ENCODE data around the gene CRYGS. TPM values are rescaled to one million over a fixed set of nuclear protein-coding genes. Genes with fewer than 3 reads are reported as not detected.

Gene CRYGS
- total and polyA plus RNA-seq, 9 of the 15 experiments (the other 6 are each of a cell fraction or from before 2014, with no cell fraction given): 1.5 to 3.8 (median 2.0) TPM

DNA sequence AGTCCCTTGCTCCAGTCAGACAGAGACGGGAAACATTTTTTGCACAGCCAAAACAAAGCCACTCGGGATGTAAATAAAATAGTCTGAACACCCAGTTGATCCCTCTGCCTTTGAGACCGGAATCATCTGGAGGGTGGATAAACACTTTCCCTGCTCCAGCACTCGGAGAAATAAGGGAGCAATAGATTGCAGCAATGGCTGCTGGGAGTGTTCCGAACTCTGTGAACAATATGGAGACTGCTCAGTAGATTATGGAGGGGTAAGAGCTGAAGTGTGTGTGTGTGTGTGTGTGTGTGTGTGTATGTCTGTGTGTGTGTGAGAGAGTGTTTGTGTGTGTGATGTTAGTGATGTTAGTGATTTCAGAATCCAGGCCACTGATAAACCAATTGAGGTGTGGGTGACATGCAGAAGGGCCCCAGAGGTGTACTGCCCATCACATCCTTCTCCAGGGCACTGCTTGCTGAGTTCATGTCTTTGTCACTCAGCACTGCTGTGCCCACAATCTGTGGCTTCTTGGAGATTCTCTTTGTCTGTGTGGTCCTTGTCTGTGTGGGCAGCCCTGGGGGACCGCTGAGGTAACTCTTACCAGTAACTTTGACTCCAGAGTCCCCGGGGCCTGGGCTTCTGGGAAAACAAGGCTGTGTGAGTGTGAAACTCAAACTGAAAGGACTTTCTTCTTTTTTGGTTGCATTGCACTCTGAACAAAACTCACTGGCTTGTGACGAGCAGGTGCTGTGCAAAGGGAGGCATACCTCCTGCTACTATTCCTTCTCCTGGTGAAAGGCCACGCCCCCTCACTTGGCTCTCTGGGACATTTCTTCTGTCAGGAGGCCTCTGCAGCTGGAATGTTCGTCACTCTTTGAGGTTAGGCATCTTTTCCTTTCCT, 23.0 kb downstream of the CRYGS start:
- H3K4me2 ChIP-seq (ENCODE audit: insufficient read depth, low read length): peak overlapping the region; percentile 19; the same call in 1 of the 2 replicates
- CTCF ChIA-PET (ENCODE audit: low intra/inter-chr PET ratio): no interaction called here
- no peak overlapping the region for H3K4me3 ChIP-seq
- TF ChIP-seq DIDO1 (tag; IDR thresholded peaks at IDR 0.05; ENCODE audit: low read depth): no peak
- TF ChIP-seq KLF1 (tag; IDR thresholded peaks at IDR 0.05): no peak
- TF ChIP-seq EHMT2 (IDR thresholded peaks at IDR 0.05): 0 out of 2 replicates have a peak, but pooled peaks have one; percentile 34
- TF ChIP-seq, protein P1, sequence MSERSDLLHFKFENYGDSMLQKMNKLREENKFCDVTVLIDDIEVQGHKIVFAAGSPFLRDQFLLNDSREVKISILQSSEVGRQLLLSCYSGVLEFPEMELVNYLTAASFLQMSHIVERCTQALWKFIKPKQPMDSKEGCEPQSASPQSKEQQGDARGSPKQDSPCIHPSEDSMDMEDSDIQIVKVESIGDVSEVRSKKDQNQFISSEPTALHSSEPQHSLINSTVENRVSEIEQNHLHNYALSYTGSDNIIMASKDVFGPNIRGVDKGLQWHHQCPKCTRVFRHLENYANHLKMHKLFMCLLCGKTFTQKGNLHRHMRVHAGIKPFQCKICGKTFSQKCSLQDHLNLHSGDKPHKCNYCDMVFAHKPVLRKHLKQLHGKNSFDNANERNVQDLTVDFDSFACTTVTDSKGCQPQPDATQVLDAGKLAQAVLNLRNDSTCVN (CRISPR knock-in tag; IDR thresholded peaks at IDR 0.05): 0 out of 2 replicates have a peak, but pooled peaks have one; percentile 42
- no peak for TF ChIP-seq NCOR1 (IDR thresholded peaks at IDR 0.05)
- no peak for TF ChIP-seq CAMTA2 (CRISPR knock-in tag; conservative IDR thresholded peaks at IDR 0.05)
- peak; percentile 43; the same call in 1 of the 2 replicates for TF ChIP-seq MCM3 (IDR thresholded peaks at IDR 0.05)
- TF ChIP-seq, protein P2, sequence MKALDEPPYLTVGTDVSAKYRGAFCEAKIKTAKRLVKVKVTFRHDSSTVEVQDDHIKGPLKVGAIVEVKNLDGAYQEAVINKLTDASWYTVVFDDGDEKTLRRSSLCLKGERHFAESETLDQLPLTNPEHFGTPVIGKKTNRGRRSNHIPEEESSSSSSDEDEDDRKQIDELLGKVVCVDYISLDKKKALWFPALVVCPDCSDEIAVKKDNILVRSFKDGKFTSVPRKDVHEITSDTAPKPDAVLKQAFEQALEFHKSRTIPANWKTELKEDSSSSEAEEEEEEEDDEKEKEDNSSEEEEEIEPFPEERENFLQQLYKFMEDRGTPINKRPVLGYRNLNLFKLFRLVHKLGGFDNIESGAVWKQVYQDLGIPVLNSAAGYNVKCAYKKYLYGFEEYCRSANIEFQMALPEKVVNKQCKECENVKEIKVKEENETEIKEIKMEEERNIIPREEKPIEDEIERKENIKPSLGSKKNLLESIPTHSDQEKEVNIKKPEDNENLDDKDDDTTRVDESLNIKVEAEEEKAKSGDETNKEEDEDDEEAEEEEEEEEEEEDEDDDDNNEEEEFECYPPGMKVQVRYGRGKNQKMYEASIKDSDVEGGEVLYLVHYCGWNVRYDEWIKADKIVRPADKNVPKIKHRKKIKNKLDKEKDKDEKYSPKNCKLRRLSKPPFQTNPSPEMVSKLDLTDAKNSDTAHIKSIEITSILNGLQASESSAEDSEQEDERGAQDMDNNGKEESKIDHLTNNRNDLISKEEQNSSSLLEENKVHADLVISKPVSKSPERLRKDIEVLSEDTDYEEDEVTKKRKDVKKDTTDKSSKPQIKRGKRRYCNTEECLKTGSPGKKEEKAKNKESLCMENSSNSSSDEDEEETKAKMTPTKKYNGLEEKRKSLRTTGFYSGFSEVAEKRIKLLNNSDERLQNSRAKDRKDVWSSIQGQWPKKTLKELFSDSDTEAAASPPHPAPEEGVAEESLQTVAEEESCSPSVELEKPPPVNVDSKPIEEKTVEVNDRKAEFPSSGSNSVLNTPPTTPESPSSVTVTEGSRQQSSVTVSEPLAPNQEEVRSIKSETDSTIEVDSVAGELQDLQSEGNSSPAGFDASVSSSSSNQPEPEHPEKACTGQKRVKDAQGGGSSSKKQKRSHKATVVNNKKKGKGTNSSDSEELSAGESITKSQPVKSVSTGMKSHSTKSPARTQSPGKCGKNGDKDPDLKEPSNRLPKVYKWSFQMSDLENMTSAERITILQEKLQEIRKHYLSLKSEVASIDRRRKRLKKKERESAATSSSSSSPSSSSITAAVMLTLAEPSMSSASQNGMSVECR (CRISPR knock-in tag; IDR thresholded peaks at IDR 0.05): no peak
- TF ChIP-seq, protein P3, sequence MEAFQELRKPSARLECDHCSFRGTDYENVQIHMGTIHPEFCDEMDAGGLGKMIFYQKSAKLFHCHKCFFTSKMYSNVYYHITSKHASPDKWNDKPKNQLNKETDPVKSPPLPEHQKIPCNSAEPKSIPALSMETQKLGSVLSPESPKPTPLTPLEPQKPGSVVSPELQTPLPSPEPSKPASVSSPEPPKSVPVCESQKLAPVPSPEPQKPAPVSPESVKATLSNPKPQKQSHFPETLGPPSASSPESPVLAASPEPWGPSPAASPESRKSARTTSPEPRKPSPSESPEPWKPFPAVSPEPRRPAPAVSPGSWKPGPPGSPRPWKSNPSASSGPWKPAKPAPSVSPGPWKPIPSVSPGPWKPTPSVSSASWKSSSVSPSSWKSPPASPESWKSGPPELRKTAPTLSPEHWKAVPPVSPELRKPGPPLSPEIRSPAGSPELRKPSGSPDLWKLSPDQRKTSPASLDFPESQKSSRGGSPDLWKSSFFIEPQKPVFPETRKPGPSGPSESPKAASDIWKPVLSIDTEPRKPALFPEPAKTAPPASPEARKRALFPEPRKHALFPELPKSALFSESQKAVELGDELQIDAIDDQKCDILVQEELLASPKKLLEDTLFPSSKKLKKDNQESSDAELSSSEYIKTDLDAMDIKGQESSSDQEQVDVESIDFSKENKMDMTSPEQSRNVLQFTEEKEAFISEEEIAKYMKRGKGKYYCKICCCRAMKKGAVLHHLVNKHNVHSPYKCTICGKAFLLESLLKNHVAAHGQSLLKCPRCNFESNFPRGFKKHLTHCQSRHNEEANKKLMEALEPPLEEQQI (IDR thresholded peaks at IDR 0.05): no peak
- TF ChIP-seq YY1 (IDR thresholded peaks at IDR 0.05; ENCODE audit: borderline replicate concordance in 1 of 3, control insufficient read depth in 1 of 3, extremely low read depth in 1 of 3, insufficient read depth in 3 of 3, insufficient read length in 1 of 3, insufficient replicate concordance in 2 of 3, low read depth in 1 of 3, low read length in 2 of 3): peak in 1 of 3 experiments; percentile 8
- no peak for TF ChIP-seq SETDB1 (IDR thresholded peaks at IDR 0.05; ENCODE audit: low read length)
- TF ChIP-seq CSDE1 (IDR thresholded peaks at IDR 0.05): no peak
- TF ChIP-seq THRAP3 (IDR thresholded peaks at IDR 0.05; ENCODE audit: borderline replicate concordance): no peak

More for the DNA sequence above, 23.0 kb downstream of the CRYGS start:
- intact Hi-C loops (cut with micrococcal nuclease): no loop called here
- Histone ChIP-seq H3K79me2 (ENCODE audit: control insufficient read depth, insufficient read depth, low read length) (no peaks in the 10 kb centered on the region), H3K9me3 (replicated peaks; ENCODE audit: control insufficient read depth, insufficient read depth, low read depth, low read length) (no peaks in the 10 kb centered on the region), H3K27me3 (ENCODE audit: control insufficient read depth in 2 of 2, insufficient read depth in 2 of 2, low read length in 2 of 2) (peaks cover 6 to 28% of the 10 kb centered on the region in 2 experiments; a peak in 4 of 5 replicates), H4K20me1 (replicated peaks; ENCODE audit: control insufficient read depth, insufficient read depth, low read length) (no peaks in the 10 kb centered on the region), H3K27ac (ENCODE audit: extremely low read depth, low read depth, low read length) (no peak overlapping the region), H3K9ac (ENCODE audit: insufficient read depth in 1 of 2, low read depth in 2 of 2, low read length in 2 of 2) (no peak overlapping the region), H3K4me1 (replicated peaks in 1 of 2; ENCODE audit: control insufficient read depth in 2 of 2, insufficient read depth in 2 of 2, low read length in 2 of 2) (no peaks in the 10 kb centered on the region), H3K36me3 (ENCODE audit: control insufficient read depth, insufficient read depth, low read length) (no peaks in the 10 kb centered on the region), H2AFZ (ENCODE audit: low read depth, low read length) (peak overlapping the region; percentile 32; the same call in 1 of the 2 replicates), H3K9me1 (ENCODE audit: control insufficient read depth, insufficient read depth, low read length) (no peaks in the 10 kb centered on the region)
- BruUV-seq (replicated peaks): no TSS peak
- in situ Hi-C loops (cut with MboI): no loop called here
- ATAC-seq (peak; percentile 72), FAIRE-seq (no peak), DNase-seq (ENCODE audit: extremely low read depth in 1 of 4, low spot score in 3 of 4) (no peak)
- 9% methylated on average over 9 of the region's 10 CpGs for WGBS (ENCODE audit: insufficient coverage, low coverage, missing lambda C conversion rate)
- POLR2A ChIA-PET: interaction anchor here (0.6 kb wide), 1 partner anchor 521 kb away, joined by 3 read pairs; no protein-coding TSS in a partner anchor
